Stimulated activated CD4-positive, alpha-beta T cell treated with anti-CD3 and anti-CD28 coated beads, Interleukin-12 subunit alpha, Interleukin-12 subunit beta, amount 100 ng/mL, for 48 hours (primary cell): ENCODE measurements around the gene CD96.

Experiments used
- DNase-seq, 3 donors: peaks; one replicate each; pipeline ENCODE4 v3.0.0-alpha.2; 2020; ENCODE audit warnings: low read depth in 2 of 3, low spot score in 1 of 3

The CD96 gene

DNA sequence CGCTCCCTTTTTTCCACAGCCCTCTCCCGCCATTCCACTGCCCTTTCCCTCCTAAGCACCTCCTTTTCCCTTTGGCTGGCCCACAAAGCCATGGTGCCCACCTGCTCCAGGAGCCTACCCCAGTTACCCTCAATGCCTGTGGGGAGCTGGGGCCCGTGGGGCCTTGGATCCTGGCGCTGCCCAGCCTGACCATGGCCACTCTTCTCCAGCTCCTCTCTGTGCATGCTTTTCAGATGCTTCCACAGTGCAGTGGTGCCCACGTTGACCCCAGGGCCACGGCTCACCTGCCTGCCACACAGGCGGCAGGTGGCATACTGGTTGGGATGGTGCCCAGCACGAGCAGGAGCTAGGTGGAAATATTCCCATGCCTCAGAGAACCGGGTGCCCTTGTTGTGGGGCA is 51.7 kb downstream of the CD96 start:
- no peak for DNase-seq

DNA sequence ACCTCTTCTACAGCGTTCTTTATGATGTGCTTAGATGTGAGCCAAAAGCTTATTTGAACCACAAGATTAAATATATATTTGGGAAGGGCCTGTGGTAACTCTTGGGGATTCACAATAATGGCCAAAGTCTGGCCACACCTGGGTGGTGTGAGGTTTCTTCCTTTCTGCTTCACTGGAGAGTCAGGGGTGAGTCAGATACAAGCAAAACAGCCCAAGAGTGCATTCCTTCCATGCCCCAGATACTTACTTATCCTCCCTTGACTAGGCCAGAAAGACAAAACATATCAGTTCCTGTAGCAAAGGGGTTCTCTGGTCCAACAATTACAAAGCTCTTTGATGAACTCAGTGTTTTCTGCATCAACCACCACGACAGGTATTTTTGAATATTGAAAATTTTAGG is 52.2 kb downstream of the CD96 start:
- no peak for DNase-seq

DNA sequence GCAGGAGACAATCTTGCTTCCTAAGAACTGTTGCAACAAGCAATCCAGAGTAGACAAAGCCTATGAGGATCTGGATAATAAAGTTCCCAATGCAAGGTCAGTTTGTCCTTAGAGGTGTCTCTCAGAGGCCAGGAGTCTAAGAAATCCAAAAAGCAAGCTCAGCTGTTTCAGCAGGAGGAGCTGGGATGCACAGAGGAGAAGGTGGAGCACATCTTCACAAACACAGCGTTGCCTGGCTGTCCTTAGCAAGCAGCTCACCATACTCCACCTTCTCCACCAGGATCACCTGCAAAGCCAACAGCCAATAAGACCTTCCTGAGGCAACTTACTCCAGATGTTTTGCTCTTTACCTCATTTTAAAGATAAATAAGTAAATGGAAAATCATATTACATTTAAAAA is 52.8 kb downstream of the CD96 start:
- no peak for DNase-seq

DNA sequence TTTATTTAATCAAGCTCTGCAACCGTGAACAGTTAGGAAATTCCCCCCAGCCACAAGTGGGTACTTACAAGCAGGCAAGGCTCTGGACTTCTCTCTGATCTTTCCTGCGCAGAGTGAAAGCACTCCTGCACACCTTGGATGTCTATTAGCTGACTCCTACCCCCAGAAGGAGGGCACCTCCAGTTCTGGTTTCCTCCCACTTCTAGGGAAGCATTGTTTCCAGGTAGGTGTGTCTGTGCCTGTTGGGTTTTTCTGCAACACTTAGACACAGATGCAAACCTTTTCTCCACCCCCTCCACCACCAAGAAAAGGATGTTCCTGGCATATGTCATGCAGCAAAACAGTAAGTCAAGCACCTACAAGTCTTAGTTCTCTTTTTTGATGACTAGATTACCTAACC is 53.2 kb downstream of the CD96 start, which contains the start of gene ZBED2:
ZBED2 (minus strand) TSS at position 115 of the 400 bp plus-strand sequence. CDS start 1,145 bp downstream, outside the sequence.
- peak in 1 of 3 donors; percentile 42 for DNase-seq

DNA sequence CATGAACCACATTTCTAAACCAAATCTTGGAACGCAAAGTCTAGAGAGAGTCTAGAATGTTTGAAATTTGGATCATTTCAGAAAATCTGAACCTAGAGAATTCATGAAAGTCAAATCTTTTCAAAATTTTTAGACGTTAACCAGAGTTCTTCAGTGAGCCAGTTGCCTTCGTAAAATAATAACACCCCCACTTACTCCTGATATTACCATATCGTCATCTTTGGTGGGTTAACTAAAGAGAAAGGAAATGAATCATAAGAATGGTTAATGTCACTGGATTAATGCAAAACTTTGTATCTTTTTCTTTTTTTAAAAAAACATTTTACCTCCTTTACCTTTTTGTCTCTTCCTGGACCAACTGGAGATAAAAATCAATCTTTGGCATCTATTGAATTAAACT is 54.3 kb downstream of the CD96 start:
- DNase-seq: no peak

DNA sequence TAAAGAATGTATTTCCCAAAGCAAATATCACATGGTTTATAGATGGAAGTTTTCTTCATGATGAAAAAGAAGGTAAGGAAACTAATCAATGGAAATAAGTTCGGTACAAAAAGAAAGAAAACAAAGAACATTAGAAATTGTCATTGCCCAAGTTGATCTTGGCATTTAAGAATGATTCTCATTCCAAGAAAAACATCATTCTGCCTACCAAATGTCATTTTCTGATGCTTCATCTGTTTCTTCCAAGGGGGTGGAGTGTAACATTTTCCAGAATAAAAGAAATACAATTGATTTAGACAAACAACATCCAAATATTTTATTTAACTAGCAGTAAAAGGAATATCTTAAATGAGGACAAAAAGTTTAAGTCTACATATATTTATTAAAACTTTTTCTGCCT is 56.1 kb downstream of the CD96 start:
- DNase-seq: no peak

DNA sequence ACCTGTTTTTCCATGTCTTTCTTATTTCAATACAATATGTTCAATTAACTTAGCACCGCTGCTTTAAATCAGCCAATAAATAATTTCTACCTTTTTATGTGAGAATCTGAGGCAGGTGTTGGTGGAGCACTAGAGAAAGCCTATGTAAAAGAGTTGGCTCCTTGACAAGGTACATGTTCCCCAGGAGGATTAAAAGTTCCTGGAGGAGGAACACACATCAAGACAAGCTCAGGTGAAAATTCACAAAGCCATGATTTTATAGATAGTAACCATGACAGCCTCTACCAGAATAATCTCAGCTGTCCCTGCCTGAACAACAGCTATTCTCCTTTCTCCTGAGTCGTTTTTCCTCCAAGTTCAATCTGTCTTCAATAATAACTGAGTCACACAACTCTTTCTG is 56.6 kb downstream of the CD96 start:
- DNase-seq: no peak

DNA sequence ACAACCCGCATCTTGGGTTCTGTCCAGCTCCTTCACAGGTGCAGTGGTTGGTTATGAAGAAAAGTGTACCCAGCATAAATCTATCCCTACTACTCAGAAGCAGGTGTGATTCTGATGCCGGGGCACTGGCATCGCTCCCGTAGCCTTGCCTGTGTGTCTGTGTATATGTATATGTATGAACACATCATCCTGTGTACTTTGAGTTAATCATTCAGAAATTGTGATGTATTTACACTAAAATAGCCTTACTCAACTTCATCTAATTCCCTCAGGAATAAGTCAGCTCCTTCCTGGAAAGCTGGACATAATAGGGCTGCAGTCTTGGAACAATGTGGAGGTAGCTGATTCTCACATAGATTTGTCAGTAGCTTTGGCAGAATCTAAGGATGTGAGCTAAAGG is 59.8 kb downstream of the CD96 start:
- no peak for DNase-seq

DNA sequence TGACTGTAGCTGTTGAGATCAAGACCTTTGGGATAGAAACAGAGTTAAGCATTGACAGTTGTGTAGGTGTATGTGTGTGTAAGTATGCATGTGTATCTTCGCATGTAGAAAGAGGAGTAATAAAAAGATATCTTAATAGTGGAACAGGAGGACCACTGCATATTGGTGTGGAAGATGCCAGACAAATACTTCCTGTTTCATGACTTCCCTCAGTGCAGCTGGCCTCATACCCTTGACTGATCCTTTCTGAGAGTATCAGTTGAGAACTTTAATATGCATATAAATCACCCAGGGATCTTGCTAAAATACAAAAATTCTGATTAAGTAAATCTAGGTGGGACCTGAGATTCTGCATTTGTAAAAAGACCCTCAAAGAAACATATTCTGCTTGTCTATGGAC is 61.7 kb downstream of the CD96 start:
- no peak for DNase-seq

DNA sequence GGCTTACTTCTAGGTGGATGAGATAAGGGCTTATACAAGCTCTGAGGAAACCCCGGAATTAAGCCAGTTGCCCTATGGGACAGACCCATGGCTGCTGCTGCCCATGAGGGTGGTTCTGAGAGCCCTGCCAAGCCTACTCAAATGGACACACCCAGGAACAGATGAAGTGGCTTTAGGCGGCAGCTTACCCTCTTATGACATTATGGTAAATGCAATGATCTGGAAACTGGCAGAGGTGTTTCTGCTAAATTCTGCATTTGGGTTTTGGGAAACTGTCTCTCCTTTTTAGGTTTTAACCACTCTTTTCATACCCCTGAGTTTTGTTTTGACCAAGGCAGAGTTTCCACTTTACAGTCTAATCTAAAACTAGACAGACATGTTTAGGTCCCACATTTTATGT is 62.1 kb downstream of the CD96 start:
- DNase-seq: no peak

DNA sequence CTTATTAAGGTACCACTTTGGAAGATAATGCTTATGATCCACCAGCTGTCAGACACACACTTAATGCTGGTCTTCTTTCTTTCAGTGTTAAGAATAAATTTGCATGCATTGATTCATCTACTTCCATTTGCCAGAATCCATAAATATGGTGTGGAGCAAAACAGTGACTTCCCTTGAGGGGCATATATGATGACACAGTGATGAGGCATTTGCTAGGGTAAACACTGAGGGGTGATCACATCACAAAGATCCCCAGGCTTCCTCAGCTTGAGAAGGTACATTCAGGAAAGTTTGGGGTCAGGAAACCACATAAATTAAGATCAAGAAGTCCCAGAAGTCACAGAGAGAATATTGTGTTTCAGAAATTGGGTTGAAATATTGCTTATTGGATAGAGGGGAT is 63.0 kb downstream of the CD96 start:
- no peak for DNase-seq

DNA sequence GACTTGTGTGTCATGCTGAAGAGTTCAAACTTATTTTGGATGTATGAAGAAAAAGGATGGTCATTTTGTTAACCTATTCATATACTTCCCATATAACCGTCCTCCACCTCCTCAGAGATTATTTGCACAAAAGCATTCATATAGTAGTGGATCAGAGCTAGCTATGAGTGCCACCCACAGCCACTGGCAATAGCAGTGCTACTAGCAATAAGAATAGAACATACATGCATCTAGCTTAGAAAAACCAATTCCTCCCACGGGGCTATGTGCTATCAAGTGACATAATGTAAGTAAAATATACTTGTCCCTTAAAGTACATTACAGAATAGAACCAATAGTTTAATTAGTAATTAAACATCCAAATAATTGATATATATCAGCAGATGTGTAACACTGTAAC is 63.5 kb downstream of the CD96 start:
- no peak for DNase-seq

DNA sequence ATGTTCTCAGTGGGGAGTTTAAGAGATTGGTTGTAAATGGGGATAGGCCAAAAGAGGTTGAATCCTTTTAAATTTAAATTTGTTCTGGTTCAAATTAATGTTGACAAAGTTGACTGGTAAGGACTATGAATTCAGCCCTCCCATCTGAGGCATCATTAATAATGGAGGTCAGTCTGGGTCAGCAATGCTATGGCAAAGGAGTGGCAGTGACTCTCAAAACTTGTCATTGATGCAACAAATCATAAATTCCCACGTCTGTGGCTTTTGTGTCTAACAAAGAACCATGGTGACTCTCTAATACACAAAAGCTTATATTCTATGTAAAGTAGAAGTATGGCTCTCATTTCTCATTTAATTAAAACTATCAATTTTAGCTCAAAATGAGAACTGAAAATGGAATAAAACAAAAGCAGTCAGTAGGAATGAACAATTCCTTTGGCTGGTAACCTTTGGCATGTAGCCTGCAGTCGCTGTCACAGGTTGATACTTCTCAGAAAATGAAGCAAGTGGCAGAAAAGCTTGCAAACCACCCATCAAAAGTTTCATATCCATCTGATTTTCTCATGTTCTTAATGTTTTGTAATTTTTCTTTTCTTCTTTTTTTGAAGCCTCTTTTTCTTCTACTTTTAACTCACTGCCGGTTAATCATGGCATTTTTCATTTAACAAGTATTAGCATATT is 65.4 kb downstream of the CD96 start:
- no peak for DNase-seq

DNA sequence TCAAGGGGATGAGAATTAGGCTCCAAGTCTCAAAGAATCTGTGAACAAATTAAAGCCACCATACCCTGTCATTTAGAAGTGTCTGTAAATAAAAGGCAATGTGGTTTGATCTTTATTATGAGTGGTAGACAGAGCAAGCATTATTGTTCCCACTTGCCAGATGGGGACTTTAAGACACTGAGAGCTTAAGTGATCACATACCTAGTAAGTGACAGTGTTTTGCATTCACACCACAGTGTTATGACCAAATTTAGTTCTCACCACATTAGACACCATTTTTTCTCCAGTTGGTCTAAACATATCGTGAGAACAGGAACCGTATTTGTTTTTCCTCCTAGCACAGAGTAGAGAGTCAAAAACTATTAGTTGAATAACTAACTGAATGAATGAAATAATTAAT is 66.4 kb downstream of the CD96 start:
- no peak for DNase-seq

DNA sequence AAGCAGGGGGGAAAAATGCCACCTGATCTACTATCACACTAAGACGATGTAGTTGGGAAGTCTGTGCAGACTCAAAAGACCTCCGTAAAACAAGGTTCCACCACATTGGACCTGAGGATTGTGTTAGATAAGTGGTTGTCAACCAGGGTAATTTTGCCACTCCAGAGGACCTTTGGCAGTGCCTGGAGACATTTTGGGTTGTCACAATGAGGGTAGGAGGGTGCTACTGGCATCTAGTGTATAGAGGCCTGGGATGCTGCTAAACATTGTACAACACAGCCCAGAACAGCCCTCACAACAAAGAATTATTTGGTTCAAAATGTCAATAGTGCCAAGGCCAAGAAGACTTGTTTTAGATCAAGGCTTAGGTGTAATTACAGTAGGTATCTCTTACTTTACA is 67.7 kb downstream of the CD96 start:
- DNase-seq: no peak

DNA sequence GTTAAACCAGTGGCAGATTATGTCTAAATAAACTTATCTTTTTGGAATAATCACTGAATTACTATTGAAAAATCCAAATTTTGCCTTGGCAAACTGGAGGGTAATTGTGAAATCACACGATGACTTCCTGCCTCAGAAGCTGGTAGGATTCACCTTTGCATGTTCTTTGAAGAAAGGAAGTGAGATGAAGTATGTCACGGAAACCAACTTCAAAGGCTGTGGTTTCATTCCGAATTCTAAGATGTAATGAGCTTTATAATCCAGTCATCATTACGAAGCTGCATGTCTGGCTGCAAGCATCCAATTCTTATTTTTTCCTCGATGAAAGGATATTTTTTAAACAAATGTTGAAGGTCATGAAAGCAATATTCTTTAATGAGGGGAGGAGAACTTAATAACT is 68.2 kb downstream of the CD96 start:
- no peak for DNase-seq

DNA sequence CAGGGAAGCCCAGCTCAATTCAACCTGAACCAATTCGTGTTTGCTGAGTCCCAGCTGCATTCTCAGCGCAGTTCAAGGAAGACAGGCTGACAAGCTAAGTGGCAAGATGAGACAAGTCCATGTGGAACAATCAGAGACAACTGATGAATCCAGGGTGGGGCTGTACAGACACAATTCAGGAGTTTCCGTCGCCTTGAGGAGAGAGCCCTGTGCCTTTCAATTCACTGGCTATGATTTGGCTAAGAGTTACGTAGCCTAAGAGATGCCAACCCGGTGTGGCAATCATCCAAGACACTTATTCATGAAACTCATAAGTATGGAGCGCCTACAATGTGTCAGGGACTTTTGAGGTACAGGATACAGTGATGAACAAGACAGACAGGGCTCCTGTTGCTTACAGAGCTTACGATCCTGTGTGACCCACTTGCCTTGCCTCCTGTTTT is 68.6 kb downstream of the CD96 start:
- no peak for DNase-seq

DNA sequence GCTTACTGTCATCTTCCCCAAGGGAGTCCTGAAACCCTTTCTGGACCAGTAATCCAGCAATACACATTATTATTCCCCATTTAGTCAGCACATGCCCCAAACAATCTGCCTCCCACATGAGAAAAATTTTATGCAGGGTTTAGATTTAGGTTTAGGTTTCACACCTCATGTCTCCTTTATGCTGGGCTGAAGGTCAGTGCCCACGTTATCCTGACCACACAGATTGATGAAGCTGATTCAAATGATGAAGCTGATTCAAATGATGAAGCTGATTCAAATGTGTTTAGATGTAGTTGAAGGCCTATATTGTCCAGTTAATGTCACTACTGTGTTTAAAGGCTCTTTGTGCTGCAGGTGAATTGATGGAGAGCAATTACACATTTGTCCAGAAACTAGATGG is 71.3 kb downstream of the CD96 start:
- no peak for DNase-seq

DNA sequence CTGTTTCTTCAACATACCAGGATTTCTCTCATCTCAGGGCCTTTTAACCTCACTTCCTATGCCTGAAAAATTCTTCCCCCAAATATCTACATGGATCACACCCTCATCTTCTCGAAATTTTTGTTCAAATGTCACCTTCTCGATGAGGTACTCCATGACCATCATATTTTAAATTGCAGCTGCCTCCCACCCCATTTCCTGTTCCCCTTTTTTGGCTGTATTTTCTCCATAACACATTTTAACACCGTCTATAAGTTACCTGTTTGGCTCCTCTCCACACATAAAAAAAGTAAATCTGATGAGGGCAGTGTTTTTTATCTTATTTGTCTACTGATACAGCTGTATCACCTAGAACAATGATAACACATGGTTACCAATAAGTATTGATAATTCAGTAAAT is 73.9 kb downstream of the CD96 start:
- no peak for DNase-seq

DNA sequence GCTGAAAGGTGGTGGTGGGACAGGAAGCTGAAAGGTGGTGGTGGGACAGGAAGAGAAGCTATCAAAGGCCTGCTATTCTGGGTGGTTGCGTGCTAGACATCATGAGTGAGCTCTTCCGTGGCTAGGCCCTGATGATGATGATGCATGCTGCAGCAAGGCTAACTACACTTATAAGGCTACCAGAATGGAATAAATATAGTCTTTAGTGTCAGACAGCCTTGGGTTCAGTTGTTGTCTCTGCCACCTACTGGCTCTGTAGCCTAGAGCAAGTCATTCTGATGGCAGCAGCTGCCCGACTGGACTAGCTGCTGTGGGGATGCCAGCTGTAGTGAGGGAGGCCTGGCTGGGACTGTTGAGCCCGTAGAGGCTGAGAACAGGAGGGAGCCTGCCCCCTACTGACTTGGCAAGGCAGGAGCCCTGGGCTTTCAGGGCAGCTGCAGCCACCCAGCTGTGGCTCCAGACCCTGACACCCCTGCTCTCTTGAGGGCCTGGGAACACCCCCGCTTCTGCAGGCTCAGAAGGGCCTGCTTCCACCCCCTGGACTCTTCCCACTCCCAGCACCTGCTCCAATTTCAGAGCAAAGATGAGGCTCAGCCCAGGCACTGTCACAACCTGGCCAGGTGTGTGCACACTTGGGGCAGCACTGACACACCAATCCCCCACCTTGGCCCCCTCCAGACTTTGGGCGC is 74.6 kb downstream of the CD96 start:
- DNase-seq: peak in 2 of 3 donors; percentile 64 to 70

DNA sequence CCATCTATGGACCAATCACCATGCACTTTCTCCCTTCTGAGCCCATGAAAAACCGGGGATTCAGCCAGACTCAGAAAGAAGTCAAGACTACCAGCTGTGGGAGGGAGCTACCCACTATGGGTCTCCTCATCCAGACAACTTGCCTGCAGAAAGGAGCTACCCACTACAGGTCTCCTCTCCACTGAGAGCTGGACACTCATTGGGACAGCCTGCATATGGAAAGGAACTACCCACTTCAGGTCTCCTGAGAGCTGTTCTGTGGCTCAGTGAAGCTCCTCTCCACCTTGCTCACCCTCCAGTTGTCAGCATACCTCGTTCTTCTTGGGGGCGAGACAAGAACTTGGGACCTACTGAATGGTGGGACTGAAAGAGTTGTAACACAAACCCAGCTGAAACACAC is 75.4 kb downstream of the CD96 start:
- DNase-seq: no peak

DNA sequence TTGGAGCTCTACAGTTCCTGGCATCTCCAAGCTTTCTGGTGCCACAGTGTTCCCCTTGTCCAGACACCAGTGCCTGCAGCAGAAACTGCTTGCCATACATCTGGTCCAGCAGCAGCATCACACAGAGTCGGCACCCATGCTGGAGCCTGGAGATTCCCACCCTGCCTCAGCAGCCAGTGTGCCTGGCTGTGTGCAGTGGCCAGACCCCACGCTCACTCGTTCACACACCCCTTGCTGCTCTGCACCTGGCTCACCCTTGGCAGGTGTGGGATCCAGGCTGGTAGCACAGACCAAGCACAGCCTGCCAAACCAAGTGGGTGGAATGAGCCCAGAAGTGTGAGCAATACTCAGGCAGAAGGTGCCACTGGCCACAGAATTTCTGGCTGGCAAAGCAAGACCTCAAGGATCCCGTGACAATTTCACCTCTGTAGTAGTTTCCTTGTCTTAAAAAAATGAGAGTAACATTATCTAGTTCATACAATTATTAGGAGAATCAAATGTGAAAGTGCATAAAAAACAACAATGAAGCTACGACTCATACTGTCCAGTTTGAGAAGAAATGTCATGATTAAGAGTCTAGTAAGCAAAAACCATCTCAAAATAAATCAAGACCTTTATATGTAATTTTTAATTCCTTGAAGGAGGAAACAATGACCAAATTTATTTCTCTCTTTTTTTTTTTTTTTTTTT is 76.1 kb downstream of the CD96 start:
- DNase-seq: no peak
